SKM-1 (cell line): Measurements from ENCODE around the gene MAEA.

Experiments used
- DNase-seq: peaks from one replicate; lab custom pipeline; 2025; ENCODE audit not compliant: unreplicated experiment; lab: John Stamatoyannopoulos, UW

Gene MAEA

DNA sequence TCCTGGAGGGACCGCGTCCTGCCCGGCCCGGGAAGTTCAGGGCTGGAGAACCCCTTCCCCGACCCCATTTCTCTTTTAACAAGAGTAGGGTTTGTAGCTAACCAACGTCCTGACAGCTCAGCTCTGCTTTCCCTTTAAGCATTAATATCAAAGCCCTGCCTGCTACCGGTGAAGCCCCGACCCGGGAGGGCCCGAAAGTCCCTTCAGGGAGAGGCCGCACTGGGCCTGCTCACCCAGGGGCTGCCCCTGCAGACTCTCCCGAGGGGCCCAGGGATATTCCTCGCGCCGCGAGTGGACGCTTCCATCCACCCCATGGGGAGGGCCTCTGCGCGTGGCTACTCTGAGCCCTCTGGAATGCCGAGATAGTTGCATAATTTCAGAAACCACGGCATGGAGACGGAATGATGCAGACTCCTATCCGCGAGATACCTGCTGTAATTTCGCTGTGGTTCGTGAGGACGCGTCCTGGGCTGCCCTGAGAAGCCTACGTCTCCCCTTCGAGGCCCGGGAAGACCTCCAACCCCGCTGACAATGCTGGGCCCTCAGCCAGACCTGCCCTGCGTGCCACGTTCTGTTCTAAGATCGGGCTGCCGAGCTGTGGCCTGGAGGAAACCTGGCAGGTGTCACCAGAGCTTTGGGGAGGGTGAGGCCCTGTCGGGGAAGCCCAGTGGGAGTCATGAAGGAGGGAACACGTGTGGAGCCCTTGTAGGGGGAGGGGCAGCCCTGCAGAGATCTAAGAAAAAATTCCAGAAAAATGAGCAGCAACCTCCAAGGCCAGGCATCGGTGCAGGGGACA lies 39.8 kb upstream of the MAEA start:
- no peak for DNase-seq

- no peak for DNase-seq
Observed at GRCh38 chr4:1250527-1250812, 39.2 kb upstream of the MAEA start.

- no peak for DNase-seq
Observed at GRCh38 chr4:1250921-1251772, 38.5 kb upstream of the MAEA start.

- DNase-seq = no peak
Observed at GRCh38 chr4:1251773-1252066, 38.0 kb upstream of the MAEA start.

DNA sequence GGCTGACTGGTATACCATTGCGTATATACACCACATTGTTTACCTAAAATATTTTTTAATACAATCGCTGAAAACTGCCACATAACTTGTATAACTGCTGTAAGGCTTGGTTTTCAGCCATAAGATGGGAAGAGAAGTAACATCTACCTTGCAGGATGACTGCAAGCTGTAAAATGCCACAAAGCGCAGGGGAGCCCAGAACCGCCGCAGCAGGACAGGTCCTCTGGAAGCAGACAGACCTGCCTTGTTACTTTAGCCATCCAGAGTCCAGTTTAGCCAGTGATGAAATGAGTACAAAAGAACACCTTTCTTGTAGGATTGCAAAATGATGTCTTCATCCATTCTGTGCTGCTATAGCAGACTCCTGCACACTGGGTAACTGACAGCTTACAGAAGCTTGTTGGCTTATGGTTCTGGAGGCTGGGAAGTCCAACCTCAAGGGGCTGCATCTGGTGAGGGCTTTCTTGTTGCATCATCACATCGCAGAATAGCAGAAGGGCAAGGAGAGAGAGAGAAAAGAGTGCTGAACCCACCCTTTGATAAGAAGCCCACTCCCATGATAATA lies 36.7 kb upstream of the MAEA start:
- no peak for DNase-seq

DNA sequence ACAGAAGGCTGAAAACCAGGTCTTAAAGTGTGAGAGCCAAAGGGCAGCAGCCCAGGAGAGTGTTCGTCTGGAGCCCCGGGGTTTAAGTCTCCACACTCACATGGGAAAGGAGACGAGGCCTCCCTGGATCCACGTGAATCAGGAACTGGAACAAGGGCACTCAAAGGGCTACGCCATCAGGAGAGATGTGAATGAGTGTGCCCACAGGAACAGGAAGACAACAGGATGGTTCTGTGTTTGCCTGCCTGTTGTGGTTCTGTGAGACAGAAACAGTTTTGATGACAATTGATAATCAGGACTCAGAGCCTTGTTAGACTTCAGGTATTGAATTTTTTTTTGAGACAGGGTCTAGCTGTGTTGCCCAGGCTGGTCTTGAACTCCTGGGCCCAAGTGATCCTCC lies 35.9 kb upstream of the MAEA start:
- DNase-seq = no peak

- DNase-seq = no peak
Observed at GRCh38 chr4:1255151-1255550, 34.5 kb upstream of the MAEA start.

- DNase-seq = no peak
Observed at GRCh38 chr4:1255699-1256098, 34.0 kb upstream of the MAEA start.

- DNase-seq = no peak
Observed at GRCh38 chr4:1258457-1258856, 31.2 kb upstream of the MAEA start.

GRCh38 chr4:1259966-1260365 lies 29.7 kb upstream of the MAEA start:
- DNase-seq = no peak

GRCh38 chr4:1260418-1261106 lies 29.1 kb upstream of the MAEA start:
- DNase-seq = no peak

DNA sequence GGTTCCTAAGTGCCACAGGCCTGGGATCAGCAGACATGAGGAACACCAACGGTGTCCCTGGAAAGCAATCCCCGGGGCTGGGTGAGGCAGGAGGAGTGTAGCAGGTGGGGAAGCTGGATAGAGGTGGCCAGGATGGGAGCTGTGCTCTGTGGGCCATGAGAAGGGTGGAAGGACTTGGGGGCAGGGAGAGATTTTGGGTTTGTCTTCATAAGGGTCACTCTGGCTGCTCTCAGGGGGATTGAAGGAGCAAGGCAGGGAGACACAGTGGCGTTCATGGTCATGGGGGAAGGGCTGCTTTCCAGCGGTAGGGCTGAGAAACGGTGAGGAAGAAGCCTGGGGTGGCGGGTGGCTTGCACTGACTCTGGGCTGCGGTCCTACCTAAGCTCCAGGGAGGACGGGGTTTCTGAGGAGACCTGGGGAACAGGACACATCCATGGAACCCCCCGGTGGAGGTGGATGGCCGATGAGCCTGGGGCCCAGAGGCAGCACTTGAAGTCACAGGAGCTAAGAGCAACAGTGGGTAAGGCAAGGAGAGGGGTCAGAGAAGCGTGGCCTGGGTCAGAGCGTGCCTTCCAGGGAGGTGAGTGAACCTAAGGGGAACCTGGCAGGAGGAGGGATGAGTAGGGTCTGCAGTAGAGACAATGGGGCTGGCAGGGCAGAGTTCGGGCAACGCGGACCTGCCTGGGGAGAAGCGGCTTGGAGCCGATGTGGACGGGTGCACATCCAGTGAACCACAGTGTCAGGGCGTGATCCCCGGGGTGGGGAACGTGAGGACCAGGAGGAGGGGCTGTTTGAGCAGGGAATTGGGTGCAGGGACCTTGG lies 28.4 kb upstream of the MAEA start:
- no peak for DNase-seq

- no peak for DNase-seq
Observed at GRCh38 chr4:1264942-1265341, 24.7 kb upstream of the MAEA start.

- DNase-seq = no peak
Observed at GRCh38 chr4:1265351-1265750, 24.3 kb upstream of the MAEA start.

DNA sequence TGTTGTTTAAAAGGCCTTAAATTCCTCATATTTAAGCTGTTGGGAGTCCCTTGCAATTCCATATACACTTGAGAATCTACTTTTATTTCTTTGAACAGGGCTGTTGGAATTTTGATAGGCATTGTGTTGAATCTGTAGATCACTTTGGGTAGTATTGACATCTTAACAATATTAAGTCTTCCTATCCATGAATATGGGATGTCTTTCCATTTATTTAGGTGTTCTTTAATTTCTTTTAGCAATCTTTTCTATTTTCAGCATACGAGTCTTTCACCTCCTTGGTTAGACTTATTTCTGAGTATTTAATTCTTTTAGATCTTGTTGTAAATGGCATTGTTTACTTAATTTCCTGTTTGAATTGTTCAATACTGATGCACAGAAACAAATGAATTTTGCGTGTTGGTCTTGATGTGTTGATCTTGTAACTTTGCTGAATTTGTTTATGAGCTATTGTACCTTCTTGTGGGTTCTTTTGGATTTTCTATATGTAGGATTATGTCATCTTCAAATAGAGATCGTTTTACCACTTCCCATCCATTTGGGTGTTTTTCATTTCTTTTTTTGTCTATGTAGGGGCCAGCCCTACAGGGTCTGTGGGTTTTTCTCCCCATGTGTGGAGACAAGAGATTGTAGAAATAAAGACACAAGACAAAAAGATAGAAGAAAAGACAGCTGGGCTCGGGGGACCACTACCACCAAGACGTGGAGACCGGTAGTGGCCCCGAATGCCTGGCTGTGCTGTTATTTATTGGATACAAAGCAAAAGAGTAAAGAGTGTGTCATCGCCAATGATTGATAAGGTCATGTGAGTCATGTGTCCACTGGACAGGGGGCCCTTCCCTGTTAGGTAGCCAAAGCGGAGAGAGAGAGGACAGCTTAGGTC lies 22.6 kb upstream of the MAEA start:
- no peak for DNase-seq

GRCh38 chr4:1269209-1269608 lies 20.5 kb upstream of the MAEA start:
- DNase-seq = no peak

DNA sequence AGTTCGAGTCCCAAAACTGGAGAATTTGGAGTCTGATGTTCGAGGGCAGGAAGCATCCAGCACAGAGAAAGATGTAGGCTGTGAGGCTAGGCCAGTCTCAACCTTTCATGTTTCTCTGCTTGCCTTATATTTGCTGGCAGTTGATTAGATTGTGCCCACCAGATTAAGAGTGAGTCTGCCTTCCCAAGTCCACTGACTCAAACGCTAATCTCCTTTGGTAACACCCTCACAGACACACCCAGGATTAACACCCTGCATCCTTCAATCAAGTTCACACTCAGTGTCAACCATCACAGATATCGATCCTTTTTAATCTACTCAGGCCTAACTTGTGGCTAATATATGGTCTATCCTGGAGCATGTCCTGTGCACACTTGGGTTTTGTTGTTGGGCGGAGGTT lies 18.0 kb upstream of the MAEA start:
- no peak for DNase-seq

DNA sequence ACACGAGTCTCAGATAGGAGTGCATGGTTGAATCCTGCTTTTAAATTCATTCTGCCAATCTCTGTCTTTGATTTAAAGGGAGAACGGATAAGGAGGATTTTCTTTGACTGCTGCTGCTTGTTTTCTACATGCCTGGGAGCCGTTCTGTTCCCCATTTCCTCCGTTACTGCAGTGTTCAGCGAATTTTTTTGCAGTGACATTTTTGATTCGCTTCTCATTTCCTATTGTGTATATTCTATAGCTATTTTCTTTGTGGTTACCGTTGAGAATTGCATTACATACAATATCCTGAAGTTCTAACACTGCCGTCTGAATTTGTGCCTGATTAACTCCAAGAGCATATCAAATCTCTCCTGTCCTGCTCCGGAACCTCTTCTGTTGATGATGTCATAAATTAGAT lies 14.8 kb upstream of the MAEA start:
- no peak for DNase-seq

- no peak for DNase-seq
Observed at GRCh38 chr4:1276984-1277383, 12.7 kb upstream of the MAEA start.
